Placental pericyte (primary cell): ENCODE measurements around the gene FKRP. TPM values are rescaled to one million over a fixed set of nuclear protein-coding genes. Genes with fewer than 3 reads are reported as not detected.

Experiments
- small RNA-seq: library from RNA; depleted of rRNA; stranded (forward); fragments of <200 nt; gene quantifications from one replicate; pipeline ENCODE3, GENCODE V24; 2012; ENCODE audit warnings: low replicate concordance
- total RNA-seq: library from RNA; depleted of rRNA; stranded (reverse); fragments of >200 nt; gene quantifications from 2 replicates; pipeline ENCODE4 v1.2.3, GENCODE V29; 2012

The FKRP gene, protein sequence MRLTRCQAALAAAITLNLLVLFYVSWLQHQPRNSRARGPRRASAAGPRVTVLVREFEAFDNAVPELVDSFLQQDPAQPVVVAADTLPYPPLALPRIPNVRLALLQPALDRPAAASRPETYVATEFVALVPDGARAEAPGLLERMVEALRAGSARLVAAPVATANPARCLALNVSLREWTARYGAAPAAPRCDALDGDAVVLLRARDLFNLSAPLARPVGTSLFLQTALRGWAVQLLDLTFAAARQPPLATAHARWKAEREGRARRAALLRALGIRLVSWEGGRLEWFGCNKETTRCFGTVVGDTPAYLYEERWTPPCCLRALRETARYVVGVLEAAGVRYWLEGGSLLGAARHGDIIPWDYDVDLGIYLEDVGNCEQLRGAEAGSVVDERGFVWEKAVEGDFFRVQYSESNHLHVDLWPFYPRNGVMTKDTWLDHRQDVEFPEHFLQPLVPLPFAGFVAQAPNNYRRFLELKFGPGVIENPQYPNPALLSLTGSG
- total RNA-seq: 34.2 and 34.8 TPM in 2 replicates

DNA sequence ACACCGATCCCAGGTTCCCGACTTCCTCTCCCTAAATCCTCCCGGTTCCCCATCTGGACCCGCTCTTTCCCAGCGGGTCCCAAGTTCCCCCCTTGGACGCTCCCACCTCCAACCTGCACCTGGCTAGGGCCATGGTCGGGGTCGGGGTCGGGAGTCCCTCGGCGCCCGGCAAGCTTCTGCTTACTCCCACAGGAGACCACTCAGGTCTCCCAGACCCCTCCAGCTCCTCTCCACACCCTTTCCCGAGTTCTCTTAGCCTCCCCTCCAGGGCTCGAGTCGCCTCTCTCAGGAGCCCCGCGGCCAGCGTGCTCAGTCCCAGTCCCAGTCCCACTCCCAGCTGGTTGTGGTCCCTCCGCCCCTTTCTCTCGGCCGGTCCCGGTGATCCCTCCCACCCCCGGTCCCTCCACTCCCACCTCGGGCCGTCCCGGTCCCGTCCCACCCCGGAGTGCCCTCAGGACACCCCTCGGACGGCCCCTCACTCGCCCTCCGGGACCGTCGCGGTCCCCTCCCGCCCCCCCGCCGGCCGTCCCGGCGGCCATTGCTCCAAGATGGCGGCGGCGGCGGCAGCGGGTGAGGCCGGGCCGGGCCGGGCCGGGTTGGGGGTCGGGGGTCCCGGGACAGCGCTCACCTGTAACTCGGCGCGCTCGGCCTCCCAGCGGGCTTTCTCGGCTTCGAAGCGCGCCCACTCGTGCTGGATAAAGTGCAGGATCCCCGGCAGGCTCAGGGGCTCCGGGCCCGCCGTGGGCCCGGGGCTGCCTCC, at the start of gene FKRP:
TSS of gene FKRP (plus strand) at position 537 of the 760 bp plus-strand sequence. CDS start 9,394 bp downstream, outside the sequence.

DNA sequence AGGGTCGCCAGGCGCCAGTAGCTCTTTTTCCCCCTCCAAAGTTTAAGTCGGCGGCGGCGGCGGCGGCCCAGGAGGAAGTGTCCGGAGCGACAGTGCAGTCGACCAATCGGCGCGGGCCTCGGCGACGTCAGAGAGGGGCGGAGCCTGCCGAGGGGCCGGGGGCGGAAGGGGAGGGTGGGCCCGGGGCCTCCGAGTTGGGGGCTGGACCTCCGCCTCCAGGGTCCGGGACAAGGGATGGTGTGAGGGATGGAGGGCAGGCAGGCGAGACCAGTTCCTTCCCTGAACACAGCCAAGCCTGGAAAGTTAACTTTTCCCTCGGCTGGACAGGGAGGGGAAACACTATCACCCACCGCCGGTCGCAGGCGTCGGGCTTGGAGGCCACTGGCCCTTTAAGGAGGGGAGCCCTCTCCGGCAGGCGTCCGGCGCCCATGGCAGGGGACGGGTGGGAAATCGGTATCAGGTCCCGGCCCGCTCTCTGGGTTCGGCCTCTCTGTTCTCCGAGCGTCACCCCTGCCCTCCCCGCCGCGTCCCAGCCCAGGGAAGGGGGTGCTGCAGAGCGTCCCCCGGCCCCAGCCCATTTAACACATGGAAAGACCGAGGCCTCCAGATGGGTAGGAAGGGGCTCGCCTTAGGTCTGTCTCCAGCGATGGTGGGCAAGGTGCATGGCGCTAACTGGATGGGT, 28.7 kb upstream of the FKRP start, which contains the start of gene PRKD2:
TSS of gene PRKD2 (minus strand) at position 81 of the 682 bp plus-strand sequence. CDS start 744 bp downstream, outside the sequence.

DNA sequence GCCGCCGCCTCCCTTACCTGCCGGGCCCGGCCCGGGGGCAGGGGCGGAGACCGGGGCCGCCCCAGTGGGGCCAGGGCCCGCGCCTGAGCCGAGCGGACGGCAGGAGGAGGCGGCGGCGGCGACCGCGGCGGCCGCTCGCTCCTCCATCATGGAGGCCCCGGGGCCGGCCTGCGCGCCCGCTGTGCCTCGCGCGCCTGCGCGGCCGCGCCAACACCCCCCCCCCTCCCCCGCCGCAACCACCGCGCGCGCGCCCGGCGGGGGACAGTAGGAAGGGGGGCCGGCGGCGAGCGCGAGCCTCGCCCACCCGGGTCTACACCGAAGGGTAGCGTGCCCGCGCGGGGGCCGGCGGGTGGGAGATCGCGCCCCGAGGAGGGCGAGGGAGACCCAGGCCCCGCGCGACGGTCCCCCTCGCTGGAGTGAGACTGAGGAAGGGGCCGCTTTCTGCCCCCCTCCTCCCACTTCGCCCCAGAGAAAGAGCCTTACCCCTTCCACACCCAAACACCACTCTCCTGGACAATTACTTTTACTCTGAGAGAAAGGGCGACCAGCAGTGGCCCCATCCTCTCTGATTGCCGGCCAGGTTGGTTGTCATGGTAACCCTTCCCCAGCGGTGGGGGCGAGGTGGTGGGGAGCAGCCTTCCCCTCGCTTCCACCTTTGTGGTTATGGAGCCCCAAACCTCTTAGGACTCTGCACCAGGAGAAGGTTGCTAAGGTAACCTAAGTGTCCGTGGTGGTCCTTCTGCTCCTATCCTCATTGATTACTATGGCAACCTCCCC, 612 bp downstream of the FKRP start, which contains the start of gene STRN4:
TSS of gene STRN4 (minus strand) at position 170 of the 777 bp plus-strand sequence. CDS start at position 150, 20 bp downstream.

DNA sequence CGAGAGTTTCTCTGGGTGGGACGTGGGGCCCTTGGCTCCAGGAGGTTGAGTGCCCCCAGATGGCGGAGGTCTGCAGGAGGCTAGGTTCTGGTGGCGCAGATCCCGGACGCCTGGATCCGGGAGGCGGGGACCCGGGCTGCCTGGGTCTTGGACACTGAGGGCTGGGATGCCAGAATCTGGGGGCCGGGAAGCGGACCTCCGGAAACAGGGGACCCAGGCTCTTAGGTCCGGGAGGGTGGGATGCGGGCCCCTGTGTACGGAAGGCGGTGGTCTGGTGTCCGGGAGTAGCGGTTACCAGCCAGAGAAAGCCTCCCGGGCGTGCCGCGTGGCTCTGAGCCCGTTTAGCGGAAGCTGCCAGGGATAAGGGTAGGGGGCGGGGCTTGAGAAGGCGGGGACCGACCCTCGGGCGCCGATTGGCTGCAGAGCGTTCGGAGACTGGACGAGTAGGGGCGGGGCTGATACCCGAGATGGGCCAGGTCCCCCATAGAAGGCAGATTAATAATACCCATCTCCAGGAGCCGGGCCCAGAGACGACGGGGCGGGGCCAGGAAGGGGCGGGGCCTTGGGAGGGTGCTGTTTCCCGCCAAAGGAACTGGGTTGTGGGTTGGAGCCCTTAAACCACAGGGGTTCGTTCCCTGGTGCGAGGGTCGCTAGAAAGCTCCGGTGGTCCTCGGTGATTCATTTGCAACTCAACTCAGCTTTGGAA, 42.6 kb downstream of the FKRP start, which contains the start of gene SLC1A5:
TSS of gene SLC1A5 (minus strand) at position 333 of the 706 bp plus-strand sequence. CDS start 629 bp downstream, outside the sequence.

Small RNA genes within 50 kb of the gene (small RNA-seq; reads per million reads assigned to genes)
- gene MIR320E: 0.13 reads per million
- not detected for gene RF00019

Other genes with a start within 250 kb of the FKRP start
- 99.1 and 184 TPM in 2 replicates for gene CALM3, start 144.7 kb upstream of the FKRP start, total RNA-seq
- 6.7 and 10.1 TPM in 2 replicates for gene PTGIR, start 121.0 kb upstream of the FKRP start, total RNA-seq
- not detected in 2 replicates for gene GNG8, start 109.9 kb upstream of the FKRP start, total RNA-seq
- 4.2 and 8.0 TPM in 2 replicates for gene DACT3, start 84.9 kb upstream of the FKRP start, total RNA-seq
- gene PRKD2, start 28.9 kb upstream of the FKRP start, total RNA-seq: 14.9 and 15.3 TPM in 2 replicates
- gene STRN4, start 393 bp downstream of the FKRP start, total RNA-seq: 88.0 and 103 TPM in 2 replicates
- gene SLC1A5, start 42.5 kb downstream of the FKRP start, total RNA-seq: 222 and 326 TPM in 2 replicates
- 160 and 214 TPM in 2 replicates for gene AP2S1, start 104.8 kb downstream of the FKRP start, total RNA-seq
- gene ARHGAP35, start 114.9 kb downstream of the FKRP start, total RNA-seq: 46.8 and 49.0 TPM in 2 replicates